ENCODE measurements around the gene ZC3H4. TPM values are rescaled to one million over a fixed set of nuclear protein-coding genes. Genes with fewer than 3 reads are reported as not detected.

ZC3H4 gene
- total and polyA plus RNA-seq, 9 of the 15 experiments (the other 6 are each of a cell fraction or from before 2014, with no cell fraction given) = 2.2 to 75.6 (median 18.3) TPM

DNA sequence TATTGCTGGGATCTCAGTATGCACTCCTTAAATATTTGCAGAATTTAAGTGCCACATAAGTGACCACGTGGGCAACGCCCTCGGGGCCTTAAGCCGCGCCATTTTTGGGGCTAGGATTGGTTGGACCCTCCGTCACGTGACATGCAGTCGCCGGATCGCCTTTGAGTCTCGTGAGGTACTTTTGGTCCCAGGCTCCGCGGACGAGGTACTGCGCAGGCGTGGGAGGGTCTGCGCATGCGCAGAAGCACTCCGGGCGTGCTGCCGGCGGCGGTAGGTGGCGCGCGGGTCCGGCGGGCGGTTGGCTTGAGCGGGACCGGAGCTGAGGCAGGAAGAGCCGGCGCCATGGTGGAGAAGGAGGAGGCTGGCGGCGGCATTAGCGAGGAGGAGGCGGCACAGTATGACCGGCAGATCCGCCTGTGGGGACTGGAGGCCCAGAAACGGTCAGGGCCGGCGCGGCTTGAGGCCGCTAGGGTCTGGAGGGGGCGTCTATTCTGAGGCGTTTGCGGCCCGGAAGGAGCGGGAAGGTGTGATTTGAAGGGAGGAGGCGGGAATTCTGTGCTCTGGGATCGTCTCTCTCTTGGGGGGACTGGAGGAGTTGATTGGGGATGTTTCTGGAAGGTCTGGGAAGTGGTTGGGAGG is 17.1 kb upstream of the ZC3H4 start, which contains the start of gene SAE1 (continued):
- TF ChIP-seq RBBP5 (IDR thresholded peaks at IDR 0.05; ENCODE audit: borderline replicate concordance, insufficient read depth, low read length, poor library complexity, severe bottlenecking) (peak; percentile 64), KDM4B (IDR thresholded peaks at IDR 0.05; ENCODE audit: borderline replicate concordance in 2 of 2, low read depth in 1 of 2) (no peak), PCBP1 (IDR thresholded peaks at IDR 0.05; ENCODE audit: low read depth, low read length, poor library complexity, severe bottlenecking) (no peak), ZNF551 (CRISPR knock-in tag; IDR thresholded peaks at IDR 0.05) (no peak), SPI1 (IDR thresholded peaks at IDR 0.05; ENCODE audit: borderline replicate concordance, low read depth, low read length) (no peak), SMAD3 (CRISPR knock-in tag; conservative IDR thresholded peaks at IDR 0.05) (no peak), ZSCAN32 (CRISPR knock-in tag; IDR thresholded peaks at IDR 0.05) (no peak), ETS2 (tag; IDR thresholded peaks at IDR 0.05; ENCODE audit: borderline replicate concordance, poor library complexity, severe bottlenecking) (no peak), HDAC1 (IDR thresholded peaks at IDR 0.05) (no peak), ZNF347 (CRISPR knock-in tag; IDR thresholded peaks at IDR 0.05; ENCODE audit: low read depth) (no peak), GABPB1 (CRISPR knock-in tag; IDR thresholded peaks at IDR 0.05) (peak; percentile 80), KDM5B (IDR thresholded peaks at IDR 0.05; ENCODE audit: insufficient replicate concordance, low read depth, low read length) (no peak), CCAR2 (IDR thresholded peaks at IDR 0.05; ENCODE audit: low read depth, low read length) (no peak), E4F1 (CRISPR knock-in tag; IDR thresholded peaks at IDR 0.05; ENCODE audit: borderline replicate concordance) (no peak), SREBF2 (CRISPR knock-in tag; IDR thresholded peaks at IDR 0.05) (no peak), FIP1L1 (IDR thresholded peaks at IDR 0.05; ENCODE audit: low read depth, low read length, poor library complexity, severe bottlenecking) (peak; percentile 47), ZEB2 (IDR thresholded peaks at IDR 0.05) (0 out of 2 replicates have a peak, but pooled peaks have one; percentile 13)
- TF ChIP-seq, protein P1, sequence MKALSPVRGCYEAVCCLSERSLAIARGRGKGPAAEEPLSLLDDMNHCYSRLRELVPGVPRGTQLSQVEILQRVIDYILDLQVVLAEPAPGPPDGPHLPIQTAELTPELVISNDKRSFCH (CRISPR knock-in tag; IDR thresholded peaks at IDR 0.05) = no peak; the same call in 1 of the 2 replicates
- TF ChIP-seq, protein P1 (tag; IDR thresholded peaks at IDR 0.05) = peak; percentile 71
- TF ChIP-seq, protein P2, sequence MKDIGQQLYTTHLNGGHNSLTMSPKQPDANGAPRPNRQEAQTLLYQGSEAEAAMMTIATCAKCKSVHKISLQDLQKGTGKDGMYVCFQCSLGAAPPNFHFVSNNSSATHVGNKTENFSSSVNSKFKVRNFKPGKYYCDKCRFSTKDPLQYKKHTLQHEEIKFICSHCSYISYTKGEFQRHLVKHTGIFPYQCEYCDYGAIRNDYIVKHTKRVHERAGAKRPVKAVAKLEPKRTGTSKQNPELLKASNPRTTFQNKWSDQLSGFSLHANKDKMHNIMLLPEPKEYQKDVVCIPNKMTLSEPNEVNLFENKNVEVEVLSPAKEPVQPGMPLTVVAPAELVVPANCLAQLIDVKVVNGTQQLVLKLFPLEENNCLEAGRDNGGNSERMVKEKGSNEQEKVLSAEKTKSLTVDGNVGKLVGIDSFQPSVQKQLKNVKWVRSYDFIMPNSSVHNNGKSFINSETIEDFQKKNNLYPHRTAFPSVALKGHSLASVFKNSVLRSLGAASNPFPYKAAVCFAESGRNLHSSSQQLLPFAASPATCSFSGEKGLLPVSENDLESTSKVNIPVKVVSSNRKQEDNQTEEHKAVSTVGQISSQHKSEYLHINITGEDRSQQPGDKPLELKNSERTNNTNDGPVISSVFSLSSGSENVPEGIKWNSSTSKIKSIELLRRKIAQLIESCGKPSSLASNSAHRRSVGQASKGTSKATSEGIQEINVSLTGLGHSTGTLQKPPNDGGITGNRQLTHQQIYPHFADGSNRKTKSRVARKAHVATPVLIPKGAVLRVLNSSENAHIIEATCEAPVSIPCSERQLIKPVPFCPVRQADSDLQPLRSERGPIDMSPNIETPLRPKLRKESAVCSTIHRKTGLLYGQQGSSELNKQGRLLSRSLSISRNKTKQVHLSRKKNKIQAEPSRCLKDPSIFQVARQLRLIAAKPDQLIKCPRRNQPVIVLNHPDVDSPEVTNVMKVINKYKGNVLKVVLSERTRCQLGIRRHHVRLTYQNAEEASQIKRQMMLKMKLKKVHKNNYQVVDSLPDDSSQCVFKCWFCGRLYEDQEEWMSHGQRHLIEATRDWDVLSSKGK (CRISPR knock-in tag; IDR thresholded peaks at IDR 0.05) = no peak
